WERI-Rb-1 (cell line): ENCODE results near the gene LRBA.

Experiments
- DNase-seq: peaks from one replicate; pipeline ENCODE4 v3.0.0-alpha.2; 2020
- H3K27ac ChIP-seq: fragments of 250-450 bp; sonication (Bioruptor Pico); 2 replicates; pipeline ENCODE4 v1.5.1; 2020; ENCODE audit warnings: mild to moderate bottlenecking, moderate library complexity
- H3K27me3 ChIP-seq: fragments of 250-450 bp; sonication (Bioruptor Pico); 2 replicates; pipeline ENCODE4 v1.5.1; 2021; ENCODE audit warnings: mild to moderate bottlenecking, low read depth, moderate library complexity; ENCODE audit not compliant: insufficient read depth, severe bottlenecking
- H3K36me3 ChIP-seq: fragments of 250-450 bp; sonication (Bioruptor Pico); 2 replicates; pipeline ENCODE4 v1.5.1; 2020; ENCODE audit warnings: mild to moderate bottlenecking, moderate library complexity
- H3K4me3 ChIP-seq: 2 replicates; pipeline ENCODE4 v1.5.1; 2011; ENCODE audit warnings: low read depth, mild to moderate bottlenecking, control low read depth, low read length
- H3K9me3 ChIP-seq: fragments of 250-450 bp; sonication (Bioruptor Pico); 2 replicates; pipeline ENCODE4 v1.5.1; 2021; ENCODE audit warnings: mild to moderate bottlenecking, moderate library complexity; ENCODE audit not compliant: severe bottlenecking
- CTCF ChIP-seq: IDR thresholded peaks from 2 replicates; pipeline ENCODE4 v1.5.1; 2011; ENCODE audit warnings: low read depth, mild to moderate bottlenecking, control low read depth, inconsistent platforms, low read length

Gene LRBA

DNA sequence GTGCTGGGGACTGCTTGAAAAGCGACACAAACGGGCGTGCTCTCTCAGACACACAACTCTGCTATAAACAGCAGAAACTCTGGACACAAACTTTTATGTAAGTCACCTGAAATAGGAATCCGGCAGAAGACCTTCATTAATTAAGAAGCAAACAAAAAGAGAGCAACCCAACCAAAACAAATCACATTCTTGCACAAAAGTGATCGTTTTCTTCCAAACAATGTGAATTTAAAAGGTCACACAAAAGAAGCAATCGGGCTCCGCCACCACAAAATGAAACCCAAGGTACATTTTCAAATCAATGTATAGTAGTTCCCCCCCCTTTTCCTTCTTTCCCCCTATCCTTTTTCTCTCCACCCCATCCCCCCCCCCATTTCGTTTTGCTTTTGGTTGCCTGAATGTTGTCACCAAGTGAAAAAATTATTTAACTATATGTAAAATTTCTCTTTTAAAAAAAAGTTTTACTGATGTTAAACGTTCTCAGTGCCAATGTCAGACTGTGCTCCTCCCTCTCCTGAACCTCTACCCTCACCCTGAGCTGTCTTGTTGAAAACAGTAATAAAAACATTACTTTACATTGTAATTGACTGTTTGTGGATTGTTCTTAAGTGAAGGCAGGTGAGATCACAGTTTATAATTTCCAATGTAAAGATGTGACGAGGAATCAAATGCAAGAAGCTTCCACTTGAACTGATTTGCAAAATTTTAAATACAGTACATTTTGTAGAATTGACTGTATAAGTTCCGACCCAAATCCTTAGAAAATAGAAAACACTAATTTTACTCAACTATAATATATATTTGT lies 430.8 kb downstream of the LRBA start:
- H3K27ac ChIP-seq = no peak overlapping the region
- H3K36me3 ChIP-seq = peaks cover 17% of the 10 kb centered on the region
- peaks cover 5% of the 10 kb centered on the region for H3K9me3 ChIP-seq
- H3K27me3 ChIP-seq = no peaks in the 10 kb centered on the region
- TF ChIP-seq CTCF = no peak
- H3K4me3 ChIP-seq = no peak overlapping the region
- no peak for DNase-seq

GRCh38 chr4:150583287-150584110 lies 431.6 kb downstream of the LRBA start:
- Histone ChIP-seq H3K36me3 (peaks cover 17% of the 10 kb centered on the region), H3K4me3 (no peak overlapping the region), H3K27ac (no peak overlapping the region), H3K9me3 (peaks cover 5% of the 10 kb centered on the region), H3K27me3 (no peaks in the 10 kb centered on the region)
- no peak for TF ChIP-seq CTCF
- DNase-seq = no peak

GRCh38 chr4:150582873-150583286 lies 432.2 kb downstream of the LRBA start:
- no peaks in the 10 kb centered on the region for H3K27me3 ChIP-seq
- DNase-seq = no peak
- H3K4me3 ChIP-seq = no peak overlapping the region
- no peak for TF ChIP-seq CTCF
- no peak overlapping the region for H3K27ac ChIP-seq
- H3K9me3 ChIP-seq = peaks cover 5% of the 10 kb centered on the region
- peaks cover 17% of the 10 kb centered on the region for H3K36me3 ChIP-seq

- H3K27ac ChIP-seq = no peak within 1 kb of the TSS
- no peak within 1 kb of the TSS for H3K4me3 ChIP-seq
- H3K27me3 ChIP-seq = no peaks in the 10 kb centered on the region
These were observed 432.8 kb downstream of the LRBA start, which contains the start of gene MAB21L2 for GRCh38 chr4:150582146-150582872. Gene MAB21L2, plus strand, starts transcription at chr4:150582151. Its CDS starts 879 bp downstream, at chr4:150583030.

More at GRCh38 chr4:150582146-150582872, 432.8 kb downstream of the LRBA start, which contains the start of gene MAB21L2:
- no peak for TF ChIP-seq CTCF
- H3K36me3 ChIP-seq = peaks cover 17% of the 10 kb centered on the region
- no peak for DNase-seq
- H3K9me3 ChIP-seq = peaks cover 5% of the 10 kb centered on the region
